Endodermal cell (in vitro differentiated cells): ENCODE measurements around the gene ABHD2. TPM values are rescaled to one million over a fixed set of nuclear protein-coding genes. Genes with fewer than 3 reads are reported as not detected.

ENCODE experiments used
- DNase-seq: peaks from one replicate; pipeline ENCODE4 v3.0.0-alpha.2; 2017
- H3K27ac ChIP-seq: 2 replicates; pipeline ENCODE4 v1.5.1; 2013; ENCODE audit warnings: mild to moderate bottlenecking, low read depth, low read length, moderate library complexity
- H3K27me3 ChIP-seq: 2 replicates; pipeline ENCODE4 v1.6.1; 2013; ENCODE audit warnings: mild to moderate bottlenecking, low read length, moderate library complexity; ENCODE audit not compliant: insufficient read depth, control insufficient read depth, poor library complexity, severe bottlenecking
- H3K36me3 ChIP-seq: 2 replicates; pipeline ENCODE4 v1.7.0; 2013; ENCODE audit warnings: mild to moderate bottlenecking, low read length, moderate library complexity; ENCODE audit not compliant: control insufficient read depth, insufficient read depth
- H3K4me1 ChIP-seq: one replicate; pipeline ENCODE4 v1.7.0; 2013; ENCODE audit warnings: low read length; ENCODE audit not compliant: control insufficient read depth, insufficient read depth
- H3K4me3 ChIP-seq: 2 replicates; pipeline ENCODE4 v1.5.1; 2013; ENCODE audit warnings: mild to moderate bottlenecking, low read length, moderate library complexity
- H3K9ac ChIP-seq: 2 replicates; pipeline ENCODE4 v1.6.1; 2013; ENCODE audit warnings: mild to moderate bottlenecking, low read length, moderate library complexity; ENCODE audit not compliant: poor library complexity, severe bottlenecking; ENCODE audit errors: extremely low read depth
- H3K9me3 ChIP-seq: 2 replicates; pipeline ENCODE4 v1.6.1; 2013; ENCODE audit warnings: mild to moderate bottlenecking, low read length, moderate library complexity; ENCODE audit not compliant: control insufficient read depth
- H3K27ac Mint-ChIP-seq: 2 replicates; pipeline ENCODE4 v1.8.0; 2020; ENCODE audit warnings: mixed read lengths
- H3K27me3 Mint-ChIP-seq: 2 replicates; pipeline ENCODE4 v1.8.0; 2021; ENCODE audit warnings: mild to moderate bottlenecking, mixed read lengths; ENCODE audit not compliant: insufficient read depth
- H3K36me3 Mint-ChIP-seq: 2 replicates; pipeline ENCODE4 v1.8.0; 2020; ENCODE audit warnings: low read depth, mixed read lengths
- H3K4me1 Mint-ChIP-seq: 2 replicates; pipeline ENCODE4 v1.8.0; 2020; ENCODE audit warnings: mixed read lengths
- H3K4me3 Mint-ChIP-seq: 2 replicates; pipeline ENCODE4 v1.8.0; 2020; ENCODE audit warnings: mild to moderate bottlenecking, moderate library complexity, mixed read lengths
- H3K9me3 Mint-ChIP-seq: 2 replicates; pipeline ENCODE4 v1.8.0; 2020; ENCODE audit warnings: mild to moderate bottlenecking, mixed read lengths
- WGBS, 2 experiments: methylation state at CpG; one replicate each; pipeline versions ENCODE4 v1.1.5 to v1.1.7; 2013; ENCODE audit warnings: missing lambda C conversion rate in 2 of 2, mixed read lengths in 1 of 2; ENCODE audit not compliant: insufficient coverage in 1 of 2, insufficient read length in 1 of 2; 5-methylcytosine and 5-hydroxymethylcytosine counted together
- total RNA-seq, 2 donors: library from RNA; stranded (reverse); fragmentation: NEBNext Ultra II Directional in 1 of 2; extraction: Animal tissue kit (Norgen Biotek cat#: 25700) in 1 of 2; gene quantifications; 2 replicates in 1 of 2; 3 replicates in 1 of 2; pipeline ENCODE4 v1.2.1, GENCODE V29; 2021
- TF ChIP-seq, protein P1 (sequence below): fragments of 200-600 bp; sonication (generic); conservative IDR thresholded peaks from 2 replicates; pipeline ENCODE4 v1.5.0; 2021; ENCODE audit warnings: antibody characterized with exemption, mild to moderate bottlenecking

ABHD2 gene
- total RNA-seq, 2 donors from 2014 or later, result 24.1 to 26.0 TPM

DNA sequence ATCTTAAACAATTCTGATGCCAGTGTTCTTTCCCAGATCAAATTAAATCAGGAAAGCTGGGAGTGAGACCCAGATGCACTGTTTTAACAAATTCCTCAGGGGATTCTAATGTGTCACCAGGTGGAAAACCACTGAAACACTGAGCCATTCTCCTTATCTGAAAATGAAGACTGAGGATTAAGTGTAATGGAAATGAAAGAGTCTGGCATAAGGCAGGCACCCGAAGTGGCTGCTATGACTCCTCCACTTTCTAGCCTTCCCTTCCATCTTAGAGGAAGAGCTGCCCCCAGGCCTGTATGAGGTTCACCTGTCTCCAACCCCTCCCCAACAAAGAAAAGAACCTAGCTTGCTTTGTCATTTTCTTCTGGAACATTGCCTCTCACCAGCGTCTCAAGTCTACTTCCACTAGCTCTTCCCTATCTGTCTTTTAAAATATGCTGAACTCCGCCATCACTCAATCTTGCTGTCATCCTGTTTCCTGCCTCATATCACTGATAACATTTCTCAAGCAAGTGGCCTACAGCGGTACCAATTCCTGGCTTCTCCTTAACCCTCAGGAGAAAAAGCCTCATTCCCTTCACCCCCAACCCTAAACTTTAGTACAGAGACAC, 13.7 kb upstream of the ABHD2 start:
- no peaks in the 10 kb centered on the region for H3K9me3 Mint-ChIP-seq
- no peaks in the 10 kb centered on the region for H3K36me3 Mint-ChIP-seq
- peaks cover 3% of the 10 kb centered on the region for H3K27me3 Mint-ChIP-seq

DNA sequence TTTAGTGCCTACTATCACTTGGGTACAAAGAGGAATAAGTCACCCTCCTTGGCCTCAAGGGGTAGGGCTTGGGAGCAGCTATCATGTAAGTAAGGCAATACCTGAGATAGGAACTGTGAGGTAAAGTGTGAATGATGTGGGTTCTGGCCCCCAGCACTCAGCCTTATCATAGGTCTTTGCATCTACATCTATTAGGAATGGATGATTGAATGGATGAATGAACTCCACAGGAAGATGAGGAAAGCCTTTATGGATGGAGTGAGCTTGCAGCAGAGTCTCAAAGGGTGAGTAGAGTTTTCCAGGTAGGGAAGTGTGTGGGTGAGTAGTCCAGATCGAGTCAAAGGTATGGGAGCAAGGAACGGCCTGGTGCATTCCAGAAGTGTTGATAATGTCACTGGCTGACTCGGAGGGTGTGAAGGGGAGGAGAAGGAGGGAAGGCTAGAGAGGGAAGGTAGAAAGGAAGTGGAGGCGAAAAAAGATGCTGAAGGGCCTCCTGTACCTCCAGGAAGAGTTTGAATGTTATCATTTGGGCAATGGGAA, 13.1 kb upstream of the ABHD2 start:
- H3K27ac ChIP-seq, result no peak overlapping the region
- H3K4me3 ChIP-seq, result no peak overlapping the region
- H3K36me3 Mint-ChIP-seq, result no peaks in the 10 kb centered on the region
- H3K9me3 Mint-ChIP-seq, result no peaks in the 10 kb centered on the region
- H3K27me3 ChIP-seq, result no peaks in the 10 kb centered on the region
- peaks cover 1% of the 10 kb centered on the region for H3K27me3 Mint-ChIP-seq
- no peak for DNase-seq
- no peak overlapping the region for H3K27ac Mint-ChIP-seq
- H3K9ac ChIP-seq, result no peak overlapping the region
- TF ChIP-seq, protein P1, sequence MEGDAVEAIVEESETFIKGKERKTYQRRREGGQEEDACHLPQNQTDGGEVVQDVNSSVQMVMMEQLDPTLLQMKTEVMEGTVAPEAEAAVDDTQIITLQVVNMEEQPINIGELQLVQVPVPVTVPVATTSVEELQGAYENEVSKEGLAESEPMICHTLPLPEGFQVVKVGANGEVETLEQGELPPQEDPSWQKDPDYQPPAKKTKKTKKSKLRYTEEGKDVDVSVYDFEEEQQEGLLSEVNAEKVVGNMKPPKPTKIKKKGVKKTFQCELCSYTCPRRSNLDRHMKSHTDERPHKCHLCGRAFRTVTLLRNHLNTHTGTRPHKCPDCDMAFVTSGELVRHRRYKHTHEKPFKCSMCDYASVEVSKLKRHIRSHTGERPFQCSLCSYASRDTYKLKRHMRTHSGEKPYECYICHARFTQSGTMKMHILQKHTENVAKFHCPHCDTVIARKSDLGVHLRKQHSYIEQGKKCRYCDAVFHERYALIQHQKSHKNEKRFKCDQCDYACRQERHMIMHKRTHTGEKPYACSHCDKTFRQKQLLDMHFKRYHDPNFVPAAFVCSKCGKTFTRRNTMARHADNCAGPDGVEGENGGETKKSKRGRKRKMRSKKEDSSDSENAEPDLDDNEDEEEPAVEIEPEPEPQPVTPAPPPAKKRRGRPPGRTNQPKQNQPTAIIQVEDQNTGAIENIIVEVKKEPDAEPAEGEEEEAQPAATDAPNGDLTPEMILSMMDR, result no peak
- WGBS, 2 experiments, result 69 to 85% methylated on average over 4 of the region's 4 CpGs
- H3K4me1 ChIP-seq, result peaks cover 6% of the 10 kb centered on the region
- H3K4me3 Mint-ChIP-seq, result no peak overlapping the region
- H3K4me1 Mint-ChIP-seq, result peaks cover 10% of the 10 kb centered on the region
- H3K36me3 ChIP-seq, result no peaks in the 10 kb centered on the region
- H3K9me3 ChIP-seq, result no peaks in the 10 kb centered on the region

More for the DNA sequence above, 13.7 kb upstream of the ABHD2 start:
- H3K4me1 ChIP-seq, result no peaks in the 10 kb centered on the region
- H3K36me3 ChIP-seq, result no peaks in the 10 kb centered on the region
- WGBS, 2 experiments, result 85 to 90% methylated on average over 3 to 4 of the region's 4 CpGs
- no peaks in the 10 kb centered on the region for H3K27me3 ChIP-seq
- DNase-seq, result no peak
- TF ChIP-seq, protein P1, result no peak
- Mint-ChIP-seq H3K4me1 (peaks cover 3% of the 10 kb centered on the region), H3K27ac (no peak overlapping the region), H3K4me3 (no peak overlapping the region)
- H3K4me3 ChIP-seq, result no peak overlapping the region
- H3K9me3 ChIP-seq, result no peaks in the 10 kb centered on the region
- H3K27ac ChIP-seq, result no peak overlapping the region
- no peak overlapping the region for H3K9ac ChIP-seq

DNA sequence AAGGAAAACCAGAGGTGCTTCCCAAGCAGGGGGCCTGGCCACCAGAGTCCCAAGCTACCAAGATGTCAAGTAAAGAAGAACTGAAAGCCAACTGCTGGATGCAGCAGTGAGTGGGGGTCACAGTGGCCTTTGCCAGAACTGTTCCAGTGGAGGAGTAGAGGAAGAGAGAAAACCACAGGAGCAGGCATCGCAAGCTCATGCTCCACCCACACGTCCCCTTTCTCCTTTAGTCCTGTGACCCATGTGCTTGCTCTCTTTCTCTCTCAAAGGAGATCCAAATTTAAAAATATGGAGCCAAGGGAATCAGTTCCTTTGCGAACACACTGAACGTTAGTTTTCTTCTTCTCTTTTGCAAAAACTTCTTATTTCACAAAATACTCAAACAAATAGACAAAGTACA, 12.4 kb upstream of the ABHD2 start:
- Mint-ChIP-seq H3K4me1 (peaks cover 12% of the 10 kb centered on the region), H3K4me3 (no peak overlapping the region), H3K36me3 (no peaks in the 10 kb centered on the region), H3K27ac (no peak overlapping the region), H3K9me3 (no peaks in the 10 kb centered on the region), H3K27me3 (no peaks in the 10 kb centered on the region)
- 43 to 79% methylated on average over 2 to 4 of the region's 4 CpGs for WGBS, 2 experiments
- Histone ChIP-seq H3K9ac (no peak overlapping the region), H3K27me3 (no peaks in the 10 kb centered on the region), H3K9me3 (no peaks in the 10 kb centered on the region), H3K36me3 (no peaks in the 10 kb centered on the region), H3K4me3 (no peak overlapping the region), H3K27ac (no peak overlapping the region), H3K4me1 (peaks cover 8% of the 10 kb centered on the region)
- TF ChIP-seq, protein P1, result no peak
- no peak for DNase-seq
